ENCODE results near the gene ARF6. TPM values are rescaled to one million over a fixed set of nuclear protein-coding genes. Genes with fewer than 3 reads are reported as not detected.
"Not testable (repeated sequence)": the region's sequence is repeated elsewhere in the genome, so short reads cannot be mapped to it uniquely, and the experiment has no call there.

ARF6 gene
- polyA plus RNA-seq, 1 donor from 2014 or later = 222 TPM

GRCh38 chr14:49892301-49892635 lies 614 bp upstream of the ARF6 start:
- Mint-ChIP-seq H3K4me3 (peak overlapping the region; percentile 94 to 99 (median 97)), H3K27me3 (no peaks in the 10 kb centered on the region), H3K9me3 (no peaks in the 10 kb centered on the region), H3K27ac (peak overlapping the region; percentile 97 to 99 (median 99)), H3K4me1 (peaks cover 23 to 29% (median 27%) of the 10 kb centered on the region in 3 donors), H3K36me3 (peaks cover 17% of the 10 kb centered on the region)

GRCh38 chr14:49893309-49894213 lies 679 bp downstream of the ARF6 start:
- peak overlapping the region; percentile 97 to 99 (median 99) for H3K27ac Mint-ChIP-seq
- peaks cover 29 to 39% (median 34%) of the 10 kb centered on the region in 3 donors for H3K4me1 Mint-ChIP-seq
- H3K27me3 Mint-ChIP-seq = no peaks in the 10 kb centered on the region
- H3K9me3 Mint-ChIP-seq = no peaks in the 10 kb centered on the region
- H3K36me3 Mint-ChIP-seq = peaks cover 17% of the 10 kb centered on the region
- H3K4me3 Mint-ChIP-seq = peak overlapping the region; percentile 94 to 99 (median 97)

- H3K9me3 Mint-ChIP-seq, H3K27me3 Mint-ChIP-seq: not testable (repeated sequence)
- peaks cover 17% of the 10 kb centered on the region for H3K36me3 Mint-ChIP-seq
- peak overlapping the region; percentile 97 to 99 (median 99) for H3K27ac Mint-ChIP-seq
- H3K4me1 Mint-ChIP-seq = peaks cover 35 to 46% (median 37%) of the 10 kb centered on the region in 3 donors
- peak overlapping the region; percentile 94 to 99 (median 97) for H3K4me3 Mint-ChIP-seq
Observed at GRCh38 chr14:49894214-49895107, 1.6 kb downstream of the ARF6 start.

GRCh38 chr14:49895480-49895879 lies 2.6 kb downstream of the ARF6 start:
- Mint-ChIP-seq H3K27ac (peak overlapping the region; percentile 87 to 99 (median 97)), H3K27me3 (no peaks in the 10 kb centered on the region), H3K4me3 (peak overlapping the region; percentile 94 to 99 (median 97)), H3K36me3 (peaks cover 17% of the 10 kb centered on the region), H3K4me1 (peaks cover 38 to 50% (median 39%) of the 10 kb centered on the region in 3 donors), H3K9me3 (no peaks in the 10 kb centered on the region)

- peak overlapping the region; percentile 94 to 99 (median 97) for H3K4me3 Mint-ChIP-seq
- H3K4me1 Mint-ChIP-seq = peaks cover 35 to 50% (median 38%) of the 10 kb centered on the region in 3 donors
- not testable (repeated sequence) for H3K9me3 Mint-ChIP-seq, H3K27me3 Mint-ChIP-seq
- peak overlapping the region in 2 of 3 donors; percentile 87 to 97 for H3K27ac Mint-ChIP-seq
- H3K36me3 Mint-ChIP-seq = peaks cover 17% of the 10 kb centered on the region
Observed at GRCh38 chr14:49896272-49896671, 3.4 kb downstream of the ARF6 start.

- H3K4me1 Mint-ChIP-seq = peaks cover 33 to 49% (median 36%) of the 10 kb centered on the region in 3 donors
- no peaks in the 10 kb centered on the region for H3K9me3 Mint-ChIP-seq
- peak overlapping the region; percentile 33 to 87 (median 81) for H3K27ac Mint-ChIP-seq
- peak overlapping the region; percentile 77 to 99 (median 96) for H3K4me3 Mint-ChIP-seq
- H3K27me3 Mint-ChIP-seq = no peaks in the 10 kb centered on the region
- H3K36me3 Mint-ChIP-seq = peaks cover 17% of the 10 kb centered on the region
Observed at GRCh38 chr14:49896966-49897365, 4.1 kb downstream of the ARF6 start.

GRCh38 chr14:49897414-49897813 lies 4.5 kb downstream of the ARF6 start:
- Mint-ChIP-seq H3K27me3 (no peaks in the 10 kb centered on the region), H3K4me3 (peak overlapping the region; percentile 77 to 99 (median 96)), H3K4me1 (peaks cover 31 to 49% (median 35%) of the 10 kb centered on the region in 3 donors), H3K9me3 (peaks cover 0 to 2% (median 0%) of the 10 kb centered on the region in 3 donors), H3K27ac (peak overlapping the region; percentile 33 to 87 (median 81)), H3K36me3 (peaks cover 17% of the 10 kb centered on the region)

- peaks cover 0 to 2% (median 0%) of the 10 kb centered on the region in 3 donors for H3K9me3 Mint-ChIP-seq
- H3K4me1 Mint-ChIP-seq = peaks cover 31 to 48% (median 35%) of the 10 kb centered on the region in 3 donors
- peak overlapping the region; percentile 25 to 76 (median 74) for H3K4me3 Mint-ChIP-seq
- no peaks in the 10 kb centered on the region for H3K27me3 Mint-ChIP-seq
- H3K27ac Mint-ChIP-seq = peak overlapping the region; percentile 82 to 87 (median 86)
- peaks cover 17% of the 10 kb centered on the region for H3K36me3 Mint-ChIP-seq
Observed at GRCh38 chr14:49897965-49898364, 5.1 kb downstream of the ARF6 start.

- Mint-ChIP-seq H3K36me3 (peaks cover 17% of the 10 kb centered on the region), H3K27ac (peak overlapping the region; percentile 82 to 87 (median 86)), H3K4me1 (peaks cover 31 to 48% (median 35%) of the 10 kb centered on the region in 3 donors), H3K27me3 (no peaks in the 10 kb centered on the region), H3K4me3 (peak overlapping the region; percentile 25 to 76 (median 74)), H3K9me3 (peaks cover 0 to 2% (median 0%) of the 10 kb centered on the region in 3 donors)
Observed at GRCh38 chr14:49898485-49898884, 5.6 kb downstream of the ARF6 start.

GRCh38 chr14:49900973-49901372 lies 8.1 kb downstream of the ARF6 start:
- no peak overlapping the region for H3K27ac Mint-ChIP-seq
- no peaks in the 10 kb centered on the region for H3K27me3 Mint-ChIP-seq
- H3K4me1 Mint-ChIP-seq = peaks cover 28 to 41% (median 34%) of the 10 kb centered on the region in 3 donors
- peaks cover 1% of the 10 kb centered on the region for H3K36me3 Mint-ChIP-seq
- peaks cover 0 to 2% (median 0%) of the 10 kb centered on the region in 3 donors for H3K9me3 Mint-ChIP-seq
- H3K4me3 Mint-ChIP-seq = no peak overlapping the region

- H3K27me3 Mint-ChIP-seq, H3K4me3 Mint-ChIP-seq, H3K36me3 Mint-ChIP-seq, H3K9me3 Mint-ChIP-seq: not testable (repeated sequence)
- H3K27ac Mint-ChIP-seq = peak overlapping the region in 2 of 3 donors; percentile 0 to 28
- peaks cover 28 to 41% (median 35%) of the 10 kb centered on the region in 3 donors for H3K4me1 Mint-ChIP-seq
Observed at GRCh38 chr14:49902679-49903246, 9.9 kb downstream of the ARF6 start.

GRCh38 chr14:49904270-49904669 lies 11.4 kb downstream of the ARF6 start:
- H3K9me3 Mint-ChIP-seq = peaks cover 0 to 2% (median 0%) of the 10 kb centered on the region in 3 donors
- H3K4me3 Mint-ChIP-seq = no peak overlapping the region
- peaks cover 2% of the 10 kb centered on the region for H3K36me3 Mint-ChIP-seq
- H3K4me1 Mint-ChIP-seq = peaks cover 20 to 27% (median 23%) of the 10 kb centered on the region in 3 donors
- no peaks in the 10 kb centered on the region for H3K27me3 Mint-ChIP-seq
- H3K27ac Mint-ChIP-seq = peak overlapping the region in 2 of 3 donors; percentile 4 to 59

- peak overlapping the region in 2 of 4 donors; percentile 43 to 64 for H3K4me3 Mint-ChIP-seq
- peaks cover 2% of the 10 kb centered on the region for H3K36me3 Mint-ChIP-seq
- H3K9me3 Mint-ChIP-seq = peaks cover 0 to 2% (median 0%) of the 10 kb centered on the region in 3 donors
- H3K4me1 Mint-ChIP-seq = peaks cover 17 to 22% (median 18%) of the 10 kb centered on the region in 3 donors
- H3K27ac Mint-ChIP-seq = peak overlapping the region; percentile 1 to 18 (median 2)
- H3K27me3 Mint-ChIP-seq = no peaks in the 10 kb centered on the region
Observed at GRCh38 chr14:49905989-49906388, 13.1 kb downstream of the ARF6 start.

GRCh38 chr14:49907186-49907585 lies 14.3 kb downstream of the ARF6 start:
- Mint-ChIP-seq H3K36me3 (peaks cover 2% of the 10 kb centered on the region), H3K27ac (no peak overlapping the region), H3K27me3 (no peaks in the 10 kb centered on the region), H3K4me1 (peaks cover 17 to 20% (median 18%) of the 10 kb centered on the region in 3 donors), H3K9me3 (peaks cover 0 to under 1% (median 0%) of the 10 kb centered on the region in 3 donors), H3K4me3 (no peak overlapping the region)

All from IgD-negative memory B cell (primary cell).